Mammary epithelial cell (primary cell): ENCODE results near the gene ZNF804A.

Experiments used
- CTCF ChIP-seq, 2 donors: IDR thresholded peaks in 1 of 2; conservative IDR thresholded peaks in 1 of 2; 2 replicates each; pipeline ENCODE4 v1.5.1; 2011 to 2012; ENCODE audit warnings: inconsistent platforms in 2 of 2, low read length in 2 of 2, mild to moderate bottlenecking in 2 of 2, control low read depth in 1 of 2, low read depth in 1 of 2; ENCODE audit not compliant: insufficient read depth in 1 of 2; ENCODE audit errors: extremely low read depth in 1 of 2
- EZH2 ChIP-seq: IDR thresholded peaks from 2 replicates; pipeline ENCODE4 v1.6.1; 2012; ENCODE audit warnings: low read length, inconsistent platforms, borderline replicate concordance

- TF ChIP-seq CTCF (conservative IDR thresholded peaks at IDR 0.05 in 1 of 2, IDR thresholded peaks at IDR 0.05 in 1 of 2; ENCODE audit: extremely low read depth in 1 of 2, insufficient read depth in 1 of 2, low read depth in 1 of 2, low read length in 2 of 2) (no peak), EZH2 (no peak)
These were observed 182.6 kb downstream of the ZNF804A start for GRCh38 chr2:184780944-184781343.
